Ishikawa (cell line): ENCODE results near the gene ARHGEF17.

ENCODE experiments used
- CEBPB ChIP-seq: IDR thresholded peaks from 2 replicates; pipeline ENCODE4 v1.6.1; 2012
- CREB1 ChIP-seq: IDR thresholded peaks from 2 replicates; pipeline ENCODE4 v1.6.1; 2012; ENCODE audit warnings: low read depth
- EGR1 ChIP-seq: IDR thresholded peaks from 2 replicates; pipeline ENCODE4 v1.6.1; 2012
- EP300 ChIP-seq: IDR thresholded peaks from 2 replicates; pipeline ENCODE4 v1.6.1; 2012; ENCODE audit warnings: borderline replicate concordance
- FOXM1 ChIP-seq: IDR thresholded peaks from 2 replicates; pipeline ENCODE4 v1.6.1; 2012; ENCODE audit warnings: low read depth, borderline replicate concordance
- RAD21 ChIP-seq: IDR thresholded peaks from 2 replicates; pipeline ENCODE4 v1.6.1; 2012; ENCODE audit warnings: low read depth
- REST ChIP-seq: IDR thresholded peaks from 2 replicates; pipeline ENCODE4 v1.6.1; 2012; ENCODE audit warnings: low read depth, mild to moderate bottlenecking
- TAF1 ChIP-seq: IDR thresholded peaks from 2 replicates; pipeline ENCODE4 v1.6.1; 2012; ENCODE audit warnings: low read depth, mild to moderate bottlenecking
- TEAD4 ChIP-seq: IDR thresholded peaks from 2 replicates; pipeline ENCODE4 v1.6.1; 2012
- USF1 ChIP-seq: IDR thresholded peaks from 2 replicates; pipeline ENCODE4 v1.6.1; 2012
- YY1 ChIP-seq: IDR thresholded peaks from 2 replicates; pipeline ENCODE4 v1.6.1; 2012; ENCODE audit warnings: low read depth
- ZBTB7A ChIP-seq: IDR thresholded peaks from 2 replicates; pipeline ENCODE4 v1.6.1; 2012; ENCODE audit warnings: low read depth
- TF ChIP-seq, protein P1 (sequence below): IDR thresholded peaks from 2 replicates; pipeline ENCODE4 v1.6.1; 2012

- no peak for TF ChIP-seq TAF1
- TF ChIP-seq, protein P1, sequence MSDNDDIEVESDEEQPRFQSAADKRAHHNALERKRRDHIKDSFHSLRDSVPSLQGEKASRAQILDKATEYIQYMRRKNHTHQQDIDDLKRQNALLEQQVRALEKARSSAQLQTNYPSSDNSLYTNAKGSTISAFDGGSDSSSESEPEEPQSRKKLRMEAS, result no peak
- no peak for TF ChIP-seq FOXM1
- TF ChIP-seq RAD21, result no peak
- TF ChIP-seq REST, result no peak
- TF ChIP-seq USF1, result no peak
- no peak for TF ChIP-seq EP300
- no peak for TF ChIP-seq ZBTB7A
- TF ChIP-seq YY1, result no peak
- TF ChIP-seq EGR1, result no peak
- TF ChIP-seq CREB1, result no peak
- TF ChIP-seq CEBPB, result no peak
- no peak for TF ChIP-seq TEAD4
Observed at GRCh38 chr11:73297231-73297590, 10.9 kb upstream of the ARHGEF17 start.
